Suprapubic skin (tissue), 3 donors: ENCODE measurements around the gene SV2C.

ENCODE experiments used
- EP300 ChIP-seq: sonication (generic); formaldehyde crosslinking; IDR thresholded peaks from one replicate; pipeline ENCODE4 v1.6.1; 2017; ENCODE audit warnings: antibody characterized with exemption
- POLR2A ChIP-seq, 2 donors: fragments of 450-650 bp; IDR thresholded peaks; one replicate each; pipeline ENCODE4 v1.6.1; 2017; ENCODE audit warnings: antibody characterized with exemption in 2 of 2, mild to moderate bottlenecking in 2 of 2, moderate library complexity in 2 of 2
- TF ChIP-seq, protein P1 (sequence below), 2 donors: fragments of 200-600 bp in 1 of 2; fragments of 450-650 bp in 1 of 2; sonication (generic) in 1 of 2; IDR thresholded peaks; one replicate each; pipeline ENCODE4 v1.5.1; 2016 to 2019; ENCODE audit warnings: antibody characterized with exemption in 2 of 2, mild to moderate bottlenecking in 1 of 2, moderate library complexity in 1 of 2

DNA sequence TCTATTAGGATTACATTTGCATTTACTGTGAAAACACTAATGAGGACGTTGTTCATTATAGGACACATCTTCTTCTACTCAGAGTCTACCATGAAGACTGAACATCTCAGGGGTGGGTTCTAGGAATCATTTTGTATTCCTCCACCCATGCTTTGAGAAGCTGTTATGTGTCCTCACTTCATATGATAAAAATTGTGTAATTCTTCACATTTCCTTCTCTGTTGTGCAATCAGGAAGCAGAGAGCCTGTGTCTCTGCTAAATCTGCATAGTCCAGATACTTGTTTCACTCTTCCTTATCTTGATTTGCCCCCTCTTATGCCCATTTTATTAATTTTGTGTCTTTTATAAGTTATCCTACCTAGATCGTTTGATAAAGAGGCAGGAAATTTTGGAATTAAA lies 222.1 kb downstream of the SV2C start:
- TF ChIP-seq EP300 (no peak), POLR2A (IDR thresholded peaks at IDR 0.05) (no peak)
- TF ChIP-seq, protein P1, sequence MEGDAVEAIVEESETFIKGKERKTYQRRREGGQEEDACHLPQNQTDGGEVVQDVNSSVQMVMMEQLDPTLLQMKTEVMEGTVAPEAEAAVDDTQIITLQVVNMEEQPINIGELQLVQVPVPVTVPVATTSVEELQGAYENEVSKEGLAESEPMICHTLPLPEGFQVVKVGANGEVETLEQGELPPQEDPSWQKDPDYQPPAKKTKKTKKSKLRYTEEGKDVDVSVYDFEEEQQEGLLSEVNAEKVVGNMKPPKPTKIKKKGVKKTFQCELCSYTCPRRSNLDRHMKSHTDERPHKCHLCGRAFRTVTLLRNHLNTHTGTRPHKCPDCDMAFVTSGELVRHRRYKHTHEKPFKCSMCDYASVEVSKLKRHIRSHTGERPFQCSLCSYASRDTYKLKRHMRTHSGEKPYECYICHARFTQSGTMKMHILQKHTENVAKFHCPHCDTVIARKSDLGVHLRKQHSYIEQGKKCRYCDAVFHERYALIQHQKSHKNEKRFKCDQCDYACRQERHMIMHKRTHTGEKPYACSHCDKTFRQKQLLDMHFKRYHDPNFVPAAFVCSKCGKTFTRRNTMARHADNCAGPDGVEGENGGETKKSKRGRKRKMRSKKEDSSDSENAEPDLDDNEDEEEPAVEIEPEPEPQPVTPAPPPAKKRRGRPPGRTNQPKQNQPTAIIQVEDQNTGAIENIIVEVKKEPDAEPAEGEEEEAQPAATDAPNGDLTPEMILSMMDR (IDR thresholded peaks at IDR 0.05), result no peak
